GM18511 (cell line): ENCODE measurements around the gene SAMD4B.

Source experiments
- ATAC-seq: cut with Tn5 transposase; IDR thresholded peaks from one replicate; pipeline ENCODE4 v1.9.1; 2021; ENCODE audit warnings: mild to moderate bottlenecking, moderate library complexity; ENCODE audit not compliant: unreplicated experiment

Gene SAMD4B

GRCh38 chr19:39386557-39386956 is 44.3 kb downstream of the SAMD4B start:
- ATAC-seq, result no peak

- no peak for ATAC-seq
Measured at GRCh38 chr19:39388657-39389056, 46.4 kb downstream of the SAMD4B start.

GRCh38 chr19:39389631-39390414 is 47.6 kb downstream of the SAMD4B start:
- ATAC-seq, result no peak

DNA sequence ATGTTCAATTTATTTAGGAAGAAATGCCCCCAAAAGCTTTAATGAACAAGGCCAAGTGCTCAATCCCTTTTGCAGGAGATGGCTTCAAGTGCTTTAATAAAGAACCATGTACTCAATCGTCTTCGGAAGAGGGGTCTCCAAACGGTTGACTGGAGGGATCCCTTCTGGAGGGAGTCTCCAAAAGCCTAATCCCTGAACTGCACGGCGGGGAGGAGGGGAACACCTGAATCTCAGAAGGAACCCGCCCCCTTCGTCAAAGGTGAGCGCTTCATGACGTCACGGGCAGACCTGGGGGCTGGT is 48.2 kb downstream of the SAMD4B start:
- ATAC-seq, result no peak

- ATAC-seq, result peak; percentile 93
Measured at GRCh38 chr19:39390751-39391437, 48.7 kb downstream of the SAMD4B start, which contains the start of the genes MED29 and PAF1. MED29 (plus strand) TSS chr19:39391378; CDS start chr19:39391423, 45 bp downstream. PAF1 (minus strand) TSS chr19:39391106; CDS start chr19:39390864, 242 bp downstream.

DNA sequence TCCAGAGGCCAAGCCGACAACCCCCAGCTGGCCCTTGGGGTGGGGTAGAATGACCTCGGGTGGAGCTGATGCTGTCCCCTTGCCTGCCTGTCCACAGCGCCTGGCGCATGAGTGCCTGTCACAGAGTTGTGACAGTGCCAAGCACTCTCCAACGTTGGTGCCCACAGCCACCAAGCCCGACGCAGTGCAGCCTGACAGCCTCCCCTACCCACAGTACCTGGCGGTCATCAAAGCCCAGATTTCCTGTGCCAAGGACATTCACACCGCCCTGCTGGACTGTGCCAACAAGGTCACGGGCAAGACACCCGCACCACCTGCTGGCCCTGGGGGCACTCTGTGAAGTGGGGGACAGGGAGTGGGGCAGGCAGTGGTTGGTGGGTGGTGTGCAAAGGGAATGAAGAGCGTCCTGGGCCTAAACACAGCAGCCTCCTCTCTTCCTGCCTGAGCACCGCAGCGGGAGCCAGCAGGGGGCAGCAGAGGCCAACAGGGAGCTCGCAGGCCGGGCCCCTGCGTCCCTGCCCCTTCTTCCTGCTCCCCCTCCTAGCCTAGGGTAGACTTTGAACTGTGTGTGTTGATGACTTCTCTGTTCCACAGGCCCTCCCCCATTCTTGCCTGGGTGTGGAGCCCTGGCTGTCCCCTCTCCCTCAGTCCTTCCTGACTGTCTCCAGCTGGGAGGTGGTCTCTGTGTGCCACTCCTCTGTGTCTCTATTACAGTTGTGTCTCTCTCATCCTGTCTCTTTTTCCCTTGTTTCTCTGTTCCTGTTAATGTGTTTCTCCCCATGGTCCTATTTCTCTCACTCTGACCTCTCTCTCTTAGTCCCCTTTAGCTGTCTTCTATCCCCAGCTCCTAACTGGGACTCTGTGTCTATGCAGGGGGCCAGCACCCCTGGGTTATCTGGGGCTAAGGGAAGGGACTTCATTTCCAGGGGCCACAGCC is 55.4 kb downstream of the SAMD4B start:
- ATAC-seq, result peak; percentile 47

DNA sequence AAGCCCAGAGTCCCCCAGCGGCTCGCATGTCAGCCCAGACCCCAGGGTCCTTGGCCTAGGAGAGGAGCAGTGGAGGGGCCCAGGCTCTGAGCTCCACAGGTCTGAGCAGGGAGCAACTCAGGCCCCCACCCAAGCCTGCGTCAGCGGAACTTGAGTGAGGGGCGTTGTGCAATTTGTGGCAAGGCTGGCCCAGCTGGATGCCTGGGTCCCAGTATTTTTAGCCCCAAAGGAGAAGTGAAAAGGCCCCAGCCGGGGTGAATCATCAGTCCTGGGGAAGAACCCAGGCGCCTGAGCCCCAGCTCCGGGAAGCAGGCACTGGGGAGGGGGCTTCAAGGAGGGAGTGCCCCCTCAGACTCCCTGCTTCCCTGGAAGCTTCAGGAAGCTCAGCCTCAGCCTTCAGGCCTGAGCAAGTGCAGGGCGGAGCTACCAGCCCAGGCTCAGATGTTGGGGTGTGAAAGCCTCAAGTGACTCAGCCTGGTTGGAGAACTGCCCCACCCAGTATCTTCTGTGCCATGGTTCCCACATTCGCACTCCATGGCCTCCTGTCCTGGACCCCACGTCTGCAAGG is 56.2 kb downstream of the SAMD4B start:
- ATAC-seq, result no peak

- no peak for ATAC-seq
Measured at GRCh38 chr19:39399668-39400050, 57.4 kb downstream of the SAMD4B start.

DNA sequence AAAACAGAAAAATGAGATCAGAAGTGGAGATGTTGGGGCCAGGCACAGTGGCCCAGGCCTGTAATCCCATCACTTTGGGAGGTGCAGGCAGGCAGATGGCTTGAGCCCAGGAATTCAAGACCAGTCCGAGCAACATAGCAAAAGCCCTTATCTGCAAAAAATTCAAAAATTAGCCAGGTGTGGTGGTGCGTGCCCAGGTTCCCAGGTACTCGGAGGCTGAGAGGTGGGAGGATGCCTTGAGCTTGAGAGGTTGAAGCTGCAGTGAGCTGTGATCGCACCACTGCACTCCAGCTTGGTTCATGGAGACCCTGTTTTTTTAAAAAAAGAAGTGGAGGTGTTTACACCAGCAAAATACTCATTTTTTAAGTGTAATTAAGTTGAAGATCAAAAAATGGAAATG is 57.8 kb downstream of the SAMD4B start:
- ATAC-seq, result no peak

DNA sequence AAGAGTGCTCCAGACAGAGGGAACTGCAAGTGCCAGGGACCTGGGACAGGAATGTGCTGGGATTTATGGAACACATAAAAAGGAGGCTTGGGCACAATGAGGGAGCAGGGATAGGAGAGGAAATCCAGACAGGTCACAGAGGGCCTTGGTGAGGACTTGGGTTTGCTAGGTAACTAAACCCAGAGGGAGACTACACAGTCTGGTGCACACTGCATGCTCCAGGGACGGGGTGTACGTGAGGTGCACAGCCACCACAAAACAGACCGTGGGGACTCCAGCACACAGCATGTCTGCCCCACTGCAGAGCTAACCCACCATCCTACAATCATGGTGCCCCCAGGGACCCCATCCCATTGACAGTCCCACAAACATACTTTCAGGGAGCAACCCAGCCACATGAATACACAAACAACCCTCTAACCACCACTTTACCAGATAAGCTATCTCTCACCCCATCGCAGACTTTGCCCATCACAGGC is 58.9 kb downstream of the SAMD4B start:
- peak; percentile 14 for ATAC-seq

- peak; percentile 38 for ATAC-seq
Measured at GRCh38 chr19:39401549-39402345, 59.5 kb downstream of the SAMD4B start.

DNA sequence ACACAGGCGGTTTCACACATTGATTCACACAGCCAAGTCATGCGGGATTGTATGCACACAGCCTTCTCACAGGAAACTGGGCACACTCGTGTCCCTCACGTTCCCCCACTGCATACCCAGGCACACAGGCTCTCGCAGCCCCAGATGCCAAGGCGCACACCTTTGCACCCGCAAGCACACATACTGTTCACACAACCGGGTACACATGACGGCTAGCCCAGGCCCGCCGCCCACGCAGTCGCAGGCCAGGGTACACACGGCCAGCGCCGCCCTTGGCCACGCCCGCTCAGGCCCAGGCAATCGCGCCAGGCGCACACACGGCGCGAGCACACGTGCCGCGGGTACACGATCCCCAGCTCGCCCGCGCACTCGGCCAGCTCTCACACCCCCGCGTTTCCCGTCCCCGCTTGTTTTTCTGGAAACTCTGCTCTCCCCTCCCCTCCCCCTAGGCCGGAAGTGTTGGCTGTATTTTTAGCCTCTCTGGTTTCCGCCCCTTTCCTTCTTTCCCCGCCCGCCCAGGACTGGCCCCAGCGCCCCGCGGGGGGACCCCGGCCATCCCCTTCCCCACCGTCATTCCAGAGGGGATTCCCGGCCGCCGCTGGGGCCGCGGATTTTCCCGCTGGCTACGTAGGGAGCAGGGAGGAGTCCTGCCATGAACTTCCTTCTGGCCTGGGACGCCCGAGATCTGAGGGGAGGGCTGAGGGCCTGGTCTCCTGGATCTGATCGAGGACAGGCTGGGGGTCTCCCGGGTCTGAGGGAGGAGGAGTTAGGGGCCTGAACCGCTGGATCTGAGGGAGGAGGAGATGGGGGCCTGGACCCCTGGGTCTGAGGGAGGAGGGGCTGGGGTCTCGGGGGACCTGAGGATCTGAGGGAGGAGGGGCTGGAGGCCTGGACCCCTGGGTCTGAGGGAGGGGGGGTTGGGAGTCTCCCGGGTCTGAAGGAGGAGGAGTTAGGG is 60.4 kb downstream of the SAMD4B start:
- ATAC-seq, result peak; percentile 22

DNA sequence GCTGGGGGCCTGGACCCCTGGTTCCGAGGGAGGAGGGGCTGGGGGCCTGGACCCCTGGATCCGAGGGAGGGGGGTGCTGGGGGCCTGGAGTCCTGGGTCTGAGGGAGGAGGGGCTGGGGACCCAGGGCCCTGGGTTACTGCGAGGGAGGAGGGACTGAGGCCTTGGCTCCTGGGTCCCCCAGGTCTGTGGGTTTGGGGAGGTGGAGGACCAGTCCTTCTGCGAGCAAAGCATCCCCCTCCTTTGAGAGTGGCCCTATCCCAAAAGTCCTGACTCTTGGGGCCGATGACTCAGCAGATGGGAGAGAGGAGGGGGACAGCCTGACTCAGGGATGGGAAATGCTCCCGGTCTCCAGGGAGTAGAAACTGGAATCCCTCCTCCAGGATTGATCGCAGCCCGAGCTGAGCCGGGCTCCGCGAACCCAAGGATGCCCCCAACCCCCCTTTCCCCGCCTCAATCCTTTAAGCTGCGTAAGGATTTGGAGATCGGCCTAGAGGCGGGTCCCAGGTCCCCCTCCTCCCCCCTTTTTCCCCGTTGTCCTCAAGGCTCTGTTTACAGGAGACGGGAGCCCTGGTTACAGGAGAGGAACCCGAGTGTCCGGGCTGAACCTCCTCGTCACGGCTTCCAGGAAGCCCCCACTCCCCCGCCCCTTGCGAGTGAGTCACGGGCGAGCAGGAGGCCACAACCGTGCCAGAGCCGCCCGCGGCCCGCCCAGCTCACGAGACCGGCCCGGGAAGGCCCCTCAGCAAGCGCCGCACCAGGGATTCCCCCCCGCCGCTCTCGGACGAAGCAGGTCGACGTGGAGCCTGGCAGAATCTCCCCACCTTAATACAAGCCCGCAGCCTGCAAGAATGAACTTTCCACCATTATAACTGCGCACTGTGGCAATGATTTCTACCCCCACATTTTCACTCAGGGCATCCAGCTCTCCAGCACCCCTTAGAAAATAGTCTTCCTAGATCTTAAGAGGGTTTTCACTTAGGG is 61.4 kb downstream of the SAMD4B start:
- peak; percentile 23 for ATAC-seq

DNA sequence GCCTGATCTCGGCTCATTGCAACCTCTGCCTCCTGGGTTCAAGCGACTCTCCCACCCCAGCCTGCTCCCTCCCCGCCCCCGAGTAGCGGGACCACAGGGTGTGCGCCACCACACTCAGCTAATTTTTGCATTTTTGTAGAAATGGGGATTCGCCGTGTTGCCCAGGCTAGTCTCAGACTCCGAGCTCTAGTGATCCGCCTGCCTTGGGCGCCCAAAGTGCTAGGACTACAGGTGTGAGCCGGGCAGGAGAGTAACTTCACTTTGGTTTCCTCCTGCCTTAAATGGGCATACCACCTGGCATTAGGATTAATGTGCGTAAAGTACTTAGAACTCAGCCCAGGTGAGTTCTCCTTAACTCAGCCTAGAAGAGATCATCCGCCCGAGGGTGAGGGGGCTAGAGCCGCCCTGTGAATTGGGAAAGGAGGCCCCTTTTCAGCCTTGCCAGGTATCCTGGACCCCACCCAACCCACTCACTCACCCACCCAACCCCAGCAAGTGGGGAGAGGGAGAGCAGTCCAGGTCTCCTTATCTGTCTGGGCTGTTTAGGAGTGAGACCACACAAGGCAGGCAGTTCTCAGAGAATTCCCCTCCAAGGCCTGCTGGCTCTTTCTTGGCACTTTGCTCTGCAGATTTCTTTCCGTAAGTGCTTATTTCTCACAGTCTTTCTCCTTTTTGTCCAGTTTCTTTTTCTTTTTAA is 63.2 kb downstream of the SAMD4B start:
- no peak for ATAC-seq

- no peak for ATAC-seq
Measured at GRCh38 chr19:39405958-39406655, 63.9 kb downstream of the SAMD4B start.

- peak; percentile 19 for ATAC-seq
Measured at GRCh38 chr19:39406656-39407409, 64.6 kb downstream of the SAMD4B start, which contains the start of gene ZFP36. ZFP36 (plus strand) TSS chr19:39406847; CDS start chr19:39406905, 58 bp downstream.
